CD4-positive, alpha-beta memory T cell (primary cell): Measurements from ENCODE around the gene CELF4. TPM values are rescaled to one million over a fixed set of nuclear protein-coding genes. Genes with fewer than 3 reads are reported as not detected.
A peak's percentile ranks its signal among the peaks of the same experiment; 100 is the strongest.

ENCODE experiments used
- CTCF ChIA-PET: fragments of 350-600 bp; sonication (Branson Sonifier 250); formaldehyde crosslinking; loops from one replicate; lab custom pipeline; 2021; ENCODE audit warnings: inconsistent platforms; ENCODE audit not compliant: partially characterized antibody; lab: Charles Lee
- POLR2A ChIA-PET: fragments of 350-600 bp; sonication (Branson Sonifier 250); formaldehyde crosslinking; loops from one replicate; lab custom pipeline; 2021; ENCODE audit not compliant: partially characterized antibody; lab: Charles Lee
- DNase-seq, 5 donors: peaks; one replicate each; pipeline versions ENCODE4 v3.0.0 to v3.0.0-alpha.2; 2020 to 2022; ENCODE audit warnings: mixed read lengths in 1 of 5
- H3K27ac ChIP-seq: one replicate; pipeline ENCODE4 v1.7.0; 2013; ENCODE audit warnings: low read depth, low read length
- H3K27me3 ChIP-seq: 2 replicates; pipeline ENCODE4 v1.7.0; 2013; ENCODE audit warnings: mild to moderate bottlenecking, low read length, moderate library complexity; ENCODE audit not compliant: insufficient read depth
- H3K36me3 ChIP-seq: 2 replicates; pipeline ENCODE4 v1.7.0; 2013; ENCODE audit warnings: mild to moderate bottlenecking, low read length, moderate library complexity; ENCODE audit not compliant: insufficient read depth
- H3K4me1 ChIP-seq: 2 replicates; pipeline ENCODE4 v1.7.0; 2013; ENCODE audit warnings: mild to moderate bottlenecking, low read length, moderate library complexity; ENCODE audit not compliant: insufficient read depth
- H3K4me3 ChIP-seq, 2 donors: one replicate each; pipeline ENCODE4 v1.7.0; 2013; ENCODE audit warnings: low read length in 2 of 2, mild to moderate bottlenecking in 1 of 2
- H3K9me3 ChIP-seq, 2 donors: one replicate each; pipeline ENCODE4 v1.7.0; 2013; ENCODE audit warnings: low read length in 2 of 2, control low read depth in 1 of 2; ENCODE audit not compliant: control insufficient read depth in 1 of 2
- H3K27ac Mint-ChIP-seq, 7 donors: one replicate each; pipeline ENCODE4 v1.8.0; 2020 to 2021; ENCODE audit warnings: mixed read lengths in 7 of 7, mild to moderate bottlenecking in 6 of 7, inconsistent platforms in 3 of 7, moderate library complexity in 3 of 7
- H3K27me3 Mint-ChIP-seq, 2 donors: one replicate each; pipeline ENCODE4 v1.8.0; 2020 to 2021; ENCODE audit warnings: mixed read lengths in 2 of 2
- H3K36me3 Mint-ChIP-seq, 2 donors: one replicate each; pipeline ENCODE4 v1.8.0; 2020 to 2021; ENCODE audit warnings: mixed read lengths in 2 of 2, inconsistent platforms in 1 of 2, mild to moderate bottlenecking in 1 of 2
- H3K4me1 Mint-ChIP-seq, 4 donors: one replicate each; pipeline ENCODE4 v1.8.0; 2020 to 2021; ENCODE audit warnings: mixed read lengths in 4 of 4, mild to moderate bottlenecking in 1 of 4
- H3K4me3 Mint-ChIP-seq, 8 donors: one replicate each; pipeline ENCODE4 v1.8.0; 2020 to 2021; ENCODE audit warnings: mixed read lengths in 8 of 8, mild to moderate bottlenecking in 7 of 8, moderate library complexity in 6 of 8, inconsistent platforms in 3 of 8
- H3K9me3 Mint-ChIP-seq, 8 donors: one replicate each; pipeline ENCODE4 v1.8.0; 2020 to 2021; ENCODE audit warnings: mixed read lengths in 8 of 8, mild to moderate bottlenecking in 5 of 8, inconsistent platforms in 3 of 8, moderate library complexity in 1 of 8
- intact Hi-C: fragments of 100-400 bp; cut with micrococcal nuclease; formaldehyde crosslinking; loops from one replicate; pipeline ENCODE4 v1.15.1; 2023
- polyA plus RNA-seq, 2 donors: library from polyadenylated mRNA; unstranded; fragments of 300-500 nt; fragmentation: Illumina TruSeq; gene quantifications; one replicate each; pipeline ENCODE4 v1.2.3, GENCODE V29; 2021
- total RNA-seq, 2 experiments: library from RNA; stranded (reverse); gene quantifications; one replicate each; pipeline ENCODE4 v1.2.3, GENCODE V29; 2021

CELF4 gene
- total and polyA plus RNA-seq, 4 experiments from 2014 or later, result 0.23 TPM; not detected in 3

DNA sequence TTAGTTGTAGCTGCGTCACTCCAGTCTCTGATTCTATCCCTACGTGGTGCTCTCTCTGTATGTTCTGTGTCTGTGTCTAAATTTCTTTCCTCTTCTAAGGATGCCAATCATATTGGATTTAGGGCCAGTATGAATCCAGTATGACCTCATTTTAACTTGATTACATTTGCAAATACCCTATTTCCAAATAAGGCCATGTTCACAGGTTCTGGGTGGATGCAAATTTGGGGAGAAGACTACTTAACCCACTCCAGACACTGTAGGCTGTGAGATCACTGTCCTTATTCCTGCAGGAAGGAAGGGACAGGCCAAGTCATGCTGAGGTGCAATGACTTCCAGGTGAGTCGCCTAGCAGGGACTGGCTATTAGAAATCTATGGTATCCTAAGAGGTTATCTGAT, 272.2 kb downstream of the CELF4 start:
- Mint-ChIP-seq H3K36me3 (no peaks in the 10 kb centered on the region), H3K4me1 (no peaks in the 10 kb centered on the region), H3K27me3 (no peaks in the 10 kb centered on the region), H3K4me3 (no peak overlapping the region), H3K9me3 (no peaks in the 10 kb centered on the region), H3K27ac (no peak overlapping the region)
- Histone ChIP-seq H3K27me3 (no peaks in the 10 kb centered on the region), H3K4me1 (no peaks in the 10 kb centered on the region), H3K36me3 (no peaks in the 10 kb centered on the region), H3K4me3 (no peak overlapping the region), H3K27ac (no peak overlapping the region), H3K9me3 (no peaks in the 10 kb centered on the region)
- ChIA-PET POLR2A (no interaction called here), CTCF (no interaction called here)
- intact Hi-C loops, result no loop called here
- DNase-seq, result no peak

DNA sequence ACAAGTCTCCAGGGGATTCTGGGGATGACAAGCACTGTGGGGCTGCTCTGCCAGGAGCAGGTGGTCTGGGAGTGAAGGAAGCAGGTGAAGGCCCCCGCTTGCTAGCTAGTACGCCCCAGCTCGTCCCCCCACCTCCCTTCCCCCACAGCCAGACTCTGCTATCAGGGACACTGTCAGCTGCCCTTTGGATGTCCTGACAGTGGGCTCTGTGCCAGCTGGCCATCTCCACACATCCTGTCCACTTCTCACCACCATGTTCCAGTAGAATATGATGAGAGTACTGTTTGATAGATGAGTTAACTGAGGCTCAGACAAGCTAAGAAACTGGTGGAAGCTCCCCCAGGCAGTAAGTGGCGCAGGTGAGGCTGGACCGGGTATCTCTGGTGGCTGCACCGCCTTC, 276.2 kb downstream of the CELF4 start:
- H3K27ac ChIP-seq, result no peak overlapping the region
- DNase-seq, result no peak
- H3K27me3 Mint-ChIP-seq, result no peaks in the 10 kb centered on the region
- H3K4me3 Mint-ChIP-seq, result no peak overlapping the region
- H3K4me1 Mint-ChIP-seq, result no peaks in the 10 kb centered on the region
- H3K27me3 ChIP-seq, result no peaks in the 10 kb centered on the region
- H3K36me3 Mint-ChIP-seq, result no peaks in the 10 kb centered on the region
- H3K9me3 Mint-ChIP-seq, result no peaks in the 10 kb centered on the region
- H3K27ac Mint-ChIP-seq, result no peak overlapping the region
- H3K9me3 ChIP-seq, result no peaks in the 10 kb centered on the region
- ChIA-PET CTCF (no interaction called here), POLR2A (no interaction called here)
- no peaks in the 10 kb centered on the region for H3K36me3 ChIP-seq
- H3K4me1 ChIP-seq, result no peaks in the 10 kb centered on the region
- intact Hi-C loops, result no loop called here
- no peak overlapping the region for H3K4me3 ChIP-seq

DNA sequence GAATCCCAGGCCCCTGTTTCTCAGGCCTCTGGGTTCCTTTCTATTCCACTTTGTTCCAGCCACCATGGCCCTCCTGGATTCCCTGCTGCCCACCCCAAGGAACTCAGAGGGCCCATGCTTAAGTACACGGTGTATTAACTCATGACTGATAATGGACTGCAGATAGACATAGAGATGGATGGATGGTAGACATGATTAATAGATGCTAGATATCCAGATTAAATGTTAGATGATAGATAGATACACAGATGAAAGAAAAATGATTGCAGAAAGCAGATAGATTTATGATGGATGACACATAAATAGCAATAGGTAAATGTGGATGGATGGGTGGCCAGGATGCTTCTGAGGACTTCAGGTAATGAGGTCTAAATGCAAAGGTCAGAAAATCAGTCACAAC, 278.0 kb downstream of the CELF4 start:
- no peaks in the 10 kb centered on the region for H3K36me3 ChIP-seq
- H3K4me3 Mint-ChIP-seq, result no peak overlapping the region
- no peak for DNase-seq
- no peaks in the 10 kb centered on the region for H3K27me3 Mint-ChIP-seq
- no peaks in the 10 kb centered on the region for H3K27me3 ChIP-seq
- ChIA-PET CTCF (no interaction called here), POLR2A (no interaction called here)
- intact Hi-C loops, result no loop called here
- H3K27ac ChIP-seq, result no peak overlapping the region
- H3K9me3 Mint-ChIP-seq, result no peaks in the 10 kb centered on the region
- H3K27ac Mint-ChIP-seq, result no peak overlapping the region
- no peaks in the 10 kb centered on the region for H3K4me1 Mint-ChIP-seq
- H3K9me3 ChIP-seq, result no peaks in the 10 kb centered on the region
- H3K36me3 Mint-ChIP-seq, result no peaks in the 10 kb centered on the region
- H3K4me1 ChIP-seq, result no peaks in the 10 kb centered on the region
- no peak overlapping the region for H3K4me3 ChIP-seq

DNA sequence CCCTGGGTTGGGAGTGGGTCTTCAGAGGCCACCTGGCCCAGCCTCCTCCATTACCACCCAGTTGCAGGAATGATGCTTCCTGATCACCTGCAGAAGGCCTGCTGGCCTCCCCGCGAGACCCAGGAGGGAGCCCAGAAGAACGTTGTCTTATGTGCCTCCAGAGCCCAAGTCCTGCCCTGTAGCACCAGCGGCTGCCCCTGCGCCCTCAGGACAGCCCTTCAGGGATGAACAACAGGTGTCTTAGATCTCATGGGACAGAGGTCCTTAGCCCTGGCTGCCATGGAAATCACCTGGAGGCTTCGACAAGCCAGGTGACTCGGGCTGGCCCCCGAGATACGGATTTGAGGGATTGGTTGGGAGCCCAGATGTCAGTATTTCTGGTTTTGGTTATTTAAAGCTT, 278.8 kb downstream of the CELF4 start:
- no peaks in the 10 kb centered on the region for H3K4me1 ChIP-seq
- H3K27me3 ChIP-seq, result no peaks in the 10 kb centered on the region
- H3K4me1 Mint-ChIP-seq, result no peaks in the 10 kb centered on the region
- H3K27ac Mint-ChIP-seq, result no peak overlapping the region
- no peaks in the 10 kb centered on the region for H3K36me3 Mint-ChIP-seq
- no peaks in the 10 kb centered on the region for H3K9me3 ChIP-seq
- H3K4me3 ChIP-seq, result no peak overlapping the region
- H3K27me3 Mint-ChIP-seq, result no peaks in the 10 kb centered on the region
- no peaks in the 10 kb centered on the region for H3K36me3 ChIP-seq
- CTCF ChIA-PET, result no interaction called here
- intact Hi-C loops, result no loop called here
- POLR2A ChIA-PET, result no interaction called here
- H3K4me3 Mint-ChIP-seq, result no peak overlapping the region
- no peak for DNase-seq
- H3K9me3 Mint-ChIP-seq, result no peaks in the 10 kb centered on the region
- no peak overlapping the region for H3K27ac ChIP-seq

DNA sequence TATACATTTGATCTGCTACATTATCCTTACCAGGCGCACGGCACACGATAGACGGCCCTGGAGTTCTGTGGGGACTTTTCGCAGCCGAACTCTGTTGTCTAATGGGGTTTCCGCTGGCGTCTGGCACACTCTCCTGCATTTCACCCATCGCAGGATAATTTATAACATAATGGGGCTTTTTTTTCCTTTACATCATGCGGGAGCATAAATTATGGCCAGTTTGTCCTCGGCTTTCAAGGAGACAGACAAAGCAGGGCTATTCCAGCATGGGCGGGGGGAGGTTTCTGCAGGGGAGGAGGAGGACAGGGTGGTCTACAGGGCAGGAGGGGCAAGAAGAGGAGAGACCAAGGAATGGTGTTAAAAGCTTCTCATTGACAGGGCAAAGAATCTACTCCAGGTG, 279.8 kb downstream of the CELF4 start:
- intact Hi-C loops, result no loop called here
- Mint-ChIP-seq H3K4me3 (peak overlapping the region in 1 of 8 donors; percentile 18), H3K36me3 (no peaks in the 10 kb centered on the region), H3K9me3 (no peaks in the 10 kb centered on the region), H3K27ac (no peak overlapping the region), H3K4me1 (no peaks in the 10 kb centered on the region), H3K27me3 (no peaks in the 10 kb centered on the region)
- Histone ChIP-seq H3K4me3 (no peak overlapping the region), H3K36me3 (no peaks in the 10 kb centered on the region), H3K27me3 (no peaks in the 10 kb centered on the region), H3K27ac (no peak overlapping the region), H3K9me3 (no peaks in the 10 kb centered on the region), H3K4me1 (no peaks in the 10 kb centered on the region)
- ChIA-PET POLR2A (no interaction called here), CTCF (no interaction called here)
- no peak for DNase-seq

DNA sequence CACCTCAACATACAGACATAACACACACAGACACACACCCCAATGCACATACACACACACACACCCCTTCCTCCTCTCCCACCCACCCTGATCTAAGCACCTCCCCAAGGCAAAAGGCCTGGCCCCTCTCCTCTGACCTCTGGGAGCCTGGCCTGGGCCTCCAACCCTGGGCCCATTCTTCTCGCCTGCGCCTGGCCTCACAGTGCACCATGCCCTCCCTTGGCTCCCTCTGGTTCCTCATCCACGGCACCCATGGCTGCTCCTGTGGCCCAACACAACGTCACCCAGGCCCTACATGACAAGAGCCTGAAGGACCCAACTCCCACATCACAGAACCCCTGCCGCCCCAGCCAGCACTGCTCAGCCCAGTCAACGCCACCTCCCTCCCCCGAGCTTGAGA, 281.3 kb downstream of the CELF4 start:
- Mint-ChIP-seq H3K9me3 (no peaks in the 10 kb centered on the region), H3K36me3 (no peaks in the 10 kb centered on the region), H3K4me3 (no peak overlapping the region), H3K27ac (no peak overlapping the region), H3K4me1 (no peaks in the 10 kb centered on the region), H3K27me3 (peaks cover 2 to 4% of the 10 kb centered on the region in 2 donors)
- Histone ChIP-seq H3K4me1 (no peaks in the 10 kb centered on the region), H3K36me3 (no peaks in the 10 kb centered on the region), H3K27ac (no peak overlapping the region), H3K4me3 (no peak overlapping the region), H3K9me3 (no peaks in the 10 kb centered on the region), H3K27me3 (no peaks in the 10 kb centered on the region)
- ChIA-PET POLR2A (no interaction called here), CTCF (no interaction called here)
- intact Hi-C loops, result no loop called here
- DNase-seq, result no peak

DNA sequence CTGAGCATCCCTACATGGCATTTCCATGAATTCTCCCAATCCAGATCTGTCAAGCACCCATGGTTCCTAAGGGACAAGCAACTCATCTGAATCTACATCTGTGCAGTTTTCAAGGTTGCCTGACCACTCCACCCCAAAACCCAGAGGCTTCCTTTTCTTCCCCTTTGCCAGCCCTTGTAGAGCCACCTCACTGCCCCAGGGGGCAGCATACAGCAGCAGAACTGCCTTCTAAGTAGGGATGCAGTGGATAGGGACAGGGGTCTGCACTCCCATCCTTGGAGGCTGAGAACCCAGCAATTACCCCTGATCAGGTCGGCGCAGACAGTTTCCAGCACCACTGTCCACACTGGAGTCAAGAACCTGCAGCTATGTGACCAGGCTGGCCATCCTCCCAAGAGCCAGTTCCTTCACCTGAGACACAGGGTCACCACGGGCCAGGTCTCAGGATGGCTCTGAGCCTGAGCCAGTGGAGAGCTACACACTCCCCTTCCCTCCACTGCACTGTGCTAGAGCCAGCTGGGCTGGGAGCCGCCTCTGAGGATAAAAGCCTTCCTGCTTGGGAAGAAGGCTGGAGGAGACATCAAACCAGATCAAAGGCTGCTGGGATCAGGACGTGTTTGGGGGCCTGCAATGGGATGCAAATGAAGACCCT, 283.1 kb downstream of the CELF4 start:
- no peak overlapping the region for H3K4me3 ChIP-seq
- no peaks in the 10 kb centered on the region for H3K36me3 ChIP-seq
- no peaks in the 10 kb centered on the region for H3K27me3 ChIP-seq
- intact Hi-C loops, result no loop called here
- Mint-ChIP-seq H3K36me3 (no peaks in the 10 kb centered on the region), H3K9me3 (peaks cover 0 to 2% (median 0%) of the 10 kb centered on the region in 8 donors), H3K27ac (no peak overlapping the region), H3K4me1 (no peaks in the 10 kb centered on the region), H3K27me3 (peaks cover 2 to 7% of the 10 kb centered on the region in 2 donors), H3K4me3 (no peak overlapping the region)
- H3K9me3 ChIP-seq, result no peaks in the 10 kb centered on the region
- H3K27ac ChIP-seq, result no peak overlapping the region
- ChIA-PET CTCF (no interaction called here), POLR2A (no interaction called here)
- no peaks in the 10 kb centered on the region for H3K4me1 ChIP-seq
- DNase-seq, result peak in 1 of 5 donors; percentile 15
